Measurements from ENCODE around the gene NEMF. TPM values are rescaled to one million over a fixed set of nuclear protein-coding genes. Genes with fewer than 3 reads are reported as not detected.

NEMF gene
- total RNA-seq, 4 donors from 2014 or later: 50.2 to 129 (median 79.3) TPM

DNA sequence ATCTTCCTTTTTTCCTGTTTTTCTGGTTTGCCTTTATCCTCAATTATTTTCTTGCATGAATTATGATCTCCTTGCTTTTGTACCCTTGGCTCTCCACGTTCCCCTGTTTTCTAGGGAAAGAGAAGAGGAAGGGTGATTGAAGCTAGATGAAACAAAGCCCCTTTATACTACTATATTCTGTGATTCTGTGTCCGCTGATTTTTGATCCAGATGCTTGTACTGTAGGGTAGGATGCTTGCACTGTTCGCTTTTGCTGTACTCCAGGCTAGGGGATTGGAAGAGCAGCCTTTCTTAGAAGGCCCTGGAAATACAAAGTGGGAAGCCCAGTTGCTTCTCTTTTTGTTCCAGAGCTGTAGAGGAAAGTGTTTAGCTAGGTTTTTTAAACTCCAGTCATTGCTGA, 119.7 kb downstream of the NEMF start:
- Histone ChIP-seq H3K27me3 (no peaks in the 10 kb centered on the region), H3K9me3 (no peaks in the 10 kb centered on the region), H3K4me3 (no peak overlapping the region), H3K27ac (no peak overlapping the region), H3K4me1 (no peaks in the 10 kb centered on the region), H3K36me3 (peaks cover 0 to 9% (median 3%) of the 10 kb centered on the region in 4 donors)
- no peak for TF ChIP-seq POLR2AphosphoS5 (IDR thresholded peaks at IDR 0.05)
- TF ChIP-seq, protein P1, sequence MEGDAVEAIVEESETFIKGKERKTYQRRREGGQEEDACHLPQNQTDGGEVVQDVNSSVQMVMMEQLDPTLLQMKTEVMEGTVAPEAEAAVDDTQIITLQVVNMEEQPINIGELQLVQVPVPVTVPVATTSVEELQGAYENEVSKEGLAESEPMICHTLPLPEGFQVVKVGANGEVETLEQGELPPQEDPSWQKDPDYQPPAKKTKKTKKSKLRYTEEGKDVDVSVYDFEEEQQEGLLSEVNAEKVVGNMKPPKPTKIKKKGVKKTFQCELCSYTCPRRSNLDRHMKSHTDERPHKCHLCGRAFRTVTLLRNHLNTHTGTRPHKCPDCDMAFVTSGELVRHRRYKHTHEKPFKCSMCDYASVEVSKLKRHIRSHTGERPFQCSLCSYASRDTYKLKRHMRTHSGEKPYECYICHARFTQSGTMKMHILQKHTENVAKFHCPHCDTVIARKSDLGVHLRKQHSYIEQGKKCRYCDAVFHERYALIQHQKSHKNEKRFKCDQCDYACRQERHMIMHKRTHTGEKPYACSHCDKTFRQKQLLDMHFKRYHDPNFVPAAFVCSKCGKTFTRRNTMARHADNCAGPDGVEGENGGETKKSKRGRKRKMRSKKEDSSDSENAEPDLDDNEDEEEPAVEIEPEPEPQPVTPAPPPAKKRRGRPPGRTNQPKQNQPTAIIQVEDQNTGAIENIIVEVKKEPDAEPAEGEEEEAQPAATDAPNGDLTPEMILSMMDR (IDR thresholded peaks at IDR 0.05): no peak
- TF ChIP-seq EP300 (IDR thresholded peaks at IDR 0.05; ENCODE audit: low read depth): no peak
- no peak for TF ChIP-seq POLR2A (IDR thresholded peaks at IDR 0.05)
- intact Hi-C loops (cut with DNase I; ENCODE audit: low total_unique reads): no loop called here
- in situ Hi-C loops (cut with MboI; ENCODE audit: low pct_ligation_motif_present in 1 of 4, low pct_unique_long_range_greater_than_20kb in 1 of 4, low sequenced_read_pairs in 3 of 4): no loop called here
- no peak for DNase-seq
- 93 to 94% methylated on average over 3 of the region's 3 CpGs for WGBS, 2 donors (ENCODE audit: low coverage in 1 of 2)

Small RNA genes within 50 kb of the gene (small RNA-seq; reads per million reads assigned to genes)
- gene RF00019 (0 reads per million in 4 donors), gene RN7SL2 (2.1 to 36.2 (median 9.7) reads per million in 4 donors), gene RN7SL3 (0.70 to 7.7 (median 1.4) reads per million in 4 donors), gene RNU6-189P (0 reads per million in 4 donors), gene RNU6-539P (0 reads per million in 4 donors)

Other genes with a start within 250 kb of the NEMF start
- gene RPL36AL, start 232.2 kb downstream of the NEMF start, total RNA-seq: 100 to 1,000 TPM in 2 of 4 donors, 10 to 100 TPM in 2; 22.8 to 248 (median 137) TPM
- gene MGAT2, start 232.0 kb downstream of the NEMF start, total RNA-seq: 10 to 100 TPM; 24.3 to 62.3 (median 49.2) TPM
- 10 to 100 TPM in 3 of 4 donors, 1 to 10 TPM in 1; 9.6 to 21.7 (median 19.4) TPM for gene DNAAF2, start 217.5 kb downstream of the NEMF start, total RNA-seq
- gene POLE2, start 164.6 kb downstream of the NEMF start, total RNA-seq: 1 to 10 TPM in 2 of 4 donors, not detected in 2; 5.7 to 9.2 TPM
- gene KLHDC1, start 159.7 kb downstream of the NEMF start, total RNA-seq: 1 to 10 TPM; 4.0 to 9.4 (median 7.9) TPM
- gene KLHDC2, start 84.6 kb downstream of the NEMF start, total RNA-seq: 100 to 1,000 TPM in 3 of 4 donors, 10 to 100 TPM in 1; 88.6 to 113 (median 109) TPM
- gene ARF6, start 40.3 kb upstream of the NEMF start, total RNA-seq: 100 to 1,000 TPM in 2 of 4 donors, 10 to 100 TPM in 2; 70.3 to 120 (median 101) TPM